HG03520 (cell line): ENCODE data around the gene NUP214.

ENCODE experiments used
- ATAC-seq: cut with Tn5 transposase; IDR thresholded peaks from one replicate; pipeline ENCODE4 v1.9.1; 2021; ENCODE audit warnings: mild to moderate bottlenecking, moderate library complexity; ENCODE audit not compliant: unreplicated experiment

The NUP214 gene

GRCh38 chr9:131274674-131275331, 149.4 kb downstream of the NUP214 start:
- ATAC-seq = no peak

GRCh38 chr9:131275332-131276093, 150.1 kb downstream of the NUP214 start:
- ATAC-seq = no peak

DNA sequence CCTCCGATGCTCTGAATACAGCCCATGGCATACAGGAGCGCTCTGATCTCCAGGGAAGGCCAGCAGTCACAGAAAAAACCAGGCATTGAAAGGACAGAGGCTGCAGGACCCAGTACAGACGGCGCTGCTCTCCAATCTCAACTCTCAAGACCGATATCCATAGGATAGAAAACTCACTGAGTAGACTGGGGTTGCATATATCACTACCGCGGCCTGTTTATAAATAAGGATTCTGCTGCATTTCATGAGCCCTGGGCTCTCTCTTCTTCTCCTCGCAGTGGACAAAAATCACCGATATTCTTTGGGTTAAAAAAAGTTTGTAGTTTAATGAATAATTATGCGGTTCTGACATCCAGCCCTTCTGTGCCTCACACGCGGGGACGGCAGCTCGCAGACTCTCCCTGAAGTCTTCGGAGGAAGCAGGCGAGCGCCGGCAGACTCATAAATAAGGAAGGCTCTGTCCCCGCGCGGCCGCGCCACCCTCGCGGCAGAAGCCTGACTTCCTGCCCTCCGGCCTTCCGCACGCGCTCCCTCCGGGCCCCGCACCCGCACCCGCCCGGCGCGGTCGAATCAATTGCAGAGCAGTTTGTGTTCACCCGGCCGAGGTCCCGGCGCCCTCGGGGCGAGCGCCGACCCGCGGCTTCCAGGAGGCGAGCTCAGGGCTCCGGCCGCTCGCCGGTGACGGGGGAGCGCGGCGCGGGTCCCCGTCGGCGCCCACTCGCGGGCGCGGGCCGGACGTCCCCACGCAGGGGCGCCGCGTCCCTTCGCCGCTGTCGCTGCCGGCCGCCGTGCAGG, 150.9 kb downstream of the NUP214 start, which contains the start of gene FAM78A:
Gene FAM78A, minus strand, starts transcription at position 417 of the 795 bp plus-strand sequence. Its CDS starts 331 bp downstream, at position 86.
- ATAC-seq = no peak

GRCh38 chr9:131276891-131277286, 151.5 kb downstream of the NUP214 start:
- no peak for ATAC-seq

DNA sequence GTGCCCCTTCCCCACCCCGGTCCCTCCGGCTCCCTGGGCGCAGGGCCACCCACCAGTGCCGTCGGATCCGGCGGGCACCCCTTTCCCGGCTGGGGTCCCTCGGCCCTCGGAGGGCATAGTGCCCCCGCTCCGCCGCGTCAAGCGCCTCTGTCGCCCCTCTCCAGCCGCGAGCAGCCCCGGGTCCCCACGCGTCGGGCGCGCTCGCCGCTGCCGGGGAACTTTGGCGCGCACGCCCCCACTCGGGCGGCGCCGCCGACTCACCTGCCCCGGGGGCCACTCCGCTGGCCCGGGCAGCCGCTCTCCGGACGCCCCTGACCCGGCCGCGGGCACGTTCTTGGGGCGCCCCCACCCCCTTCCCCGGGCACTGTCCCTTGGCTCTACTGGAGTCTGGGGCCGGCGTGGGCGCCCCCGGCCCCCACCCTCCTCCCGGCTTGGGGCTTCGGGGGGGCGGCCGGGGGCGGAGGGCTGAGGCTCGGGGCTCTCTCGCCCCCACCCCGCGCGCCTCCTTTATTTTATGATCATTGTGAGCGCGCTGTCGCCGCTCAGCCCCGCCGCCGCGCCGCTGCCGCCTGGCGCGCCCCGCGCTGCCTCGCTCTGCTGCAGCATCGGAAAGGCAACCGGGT, 152.0 kb downstream of the NUP214 start:
- no peak for ATAC-seq

- no peak for ATAC-seq
Observed at GRCh38 chr9:131277910-131278701, 152.7 kb downstream of the NUP214 start.

- no peak for ATAC-seq
Observed at GRCh38 chr9:131278702-131279111, 153.3 kb downstream of the NUP214 start.

DNA sequence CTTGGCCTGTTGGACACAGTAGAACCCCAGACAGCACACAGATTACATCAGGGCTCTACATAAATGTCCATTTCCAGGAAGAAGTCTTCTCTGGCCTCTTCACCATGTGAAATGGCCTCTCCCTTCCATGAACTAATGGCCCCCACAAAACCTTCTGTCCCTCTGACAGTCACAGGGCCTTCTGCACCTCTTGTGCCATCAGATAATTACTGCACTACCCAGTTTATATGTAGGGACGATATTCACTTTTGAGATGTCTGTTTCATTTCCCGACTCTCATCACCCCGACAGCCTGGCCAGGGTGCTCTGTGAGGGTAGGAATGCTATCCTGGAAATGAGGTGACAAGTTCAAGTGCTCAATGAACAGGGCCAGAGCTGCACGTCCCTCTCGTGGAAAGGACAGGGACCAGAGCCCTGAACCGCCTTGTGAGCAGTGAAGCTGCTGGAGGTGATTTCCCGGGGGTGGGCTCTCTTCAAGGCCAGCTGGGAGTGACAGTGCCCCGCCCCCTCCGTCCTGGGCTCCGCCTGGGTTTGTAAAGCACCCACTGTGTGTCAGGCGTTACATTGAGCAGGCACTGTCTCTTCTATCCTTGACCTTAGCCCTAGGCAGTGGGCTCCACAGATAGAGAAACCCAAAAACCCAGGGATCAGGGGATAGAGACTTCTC, 153.9 kb downstream of the NUP214 start:
- ATAC-seq = no peak

- no peak for ATAC-seq
Observed at GRCh38 chr9:131279863-131280570, 154.6 kb downstream of the NUP214 start.

- no peak for ATAC-seq
Observed at GRCh38 chr9:131280660-131281059, 155.3 kb downstream of the NUP214 start.

DNA sequence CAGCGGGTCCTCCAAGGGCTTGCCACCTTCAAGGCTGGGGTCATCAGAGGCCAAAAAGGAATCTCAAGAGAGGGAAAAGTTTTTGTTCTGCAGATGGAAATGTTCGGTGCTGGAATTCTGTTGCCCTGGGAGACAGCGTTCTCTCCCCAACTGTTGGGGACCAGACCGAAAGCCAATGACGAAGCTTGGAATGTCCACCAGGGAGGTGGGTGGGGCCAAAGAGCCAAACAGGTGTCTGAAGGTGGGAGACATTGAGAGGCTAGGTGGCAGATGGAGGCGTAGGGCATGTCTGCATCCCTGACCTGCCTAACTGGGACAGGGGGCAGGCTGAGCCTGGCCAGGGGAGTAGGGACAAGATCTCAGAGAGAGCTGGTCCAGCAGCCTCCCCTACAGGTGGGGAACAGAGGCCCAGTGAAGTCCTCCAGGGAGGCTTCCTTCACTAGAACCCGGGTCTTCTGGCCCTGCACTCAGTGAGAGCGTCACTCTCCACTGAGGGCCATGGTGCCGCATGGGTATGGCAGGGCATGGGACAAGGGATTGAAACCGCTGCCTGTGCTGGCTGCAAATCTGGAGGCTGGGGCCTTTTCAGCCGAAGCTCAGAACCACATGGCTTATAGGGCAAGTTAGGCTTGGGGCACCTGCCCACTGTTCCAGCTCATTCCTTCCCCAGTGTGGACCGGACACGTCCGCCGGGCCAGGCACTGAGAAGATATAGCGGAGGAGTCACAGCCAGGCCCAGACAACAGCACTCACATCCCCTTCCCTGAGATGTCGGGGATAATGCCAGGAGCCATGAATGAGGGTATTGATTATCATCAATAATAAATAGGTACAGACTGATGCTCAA, 156.0 kb downstream of the NUP214 start:
- ATAC-seq = no peak

DNA sequence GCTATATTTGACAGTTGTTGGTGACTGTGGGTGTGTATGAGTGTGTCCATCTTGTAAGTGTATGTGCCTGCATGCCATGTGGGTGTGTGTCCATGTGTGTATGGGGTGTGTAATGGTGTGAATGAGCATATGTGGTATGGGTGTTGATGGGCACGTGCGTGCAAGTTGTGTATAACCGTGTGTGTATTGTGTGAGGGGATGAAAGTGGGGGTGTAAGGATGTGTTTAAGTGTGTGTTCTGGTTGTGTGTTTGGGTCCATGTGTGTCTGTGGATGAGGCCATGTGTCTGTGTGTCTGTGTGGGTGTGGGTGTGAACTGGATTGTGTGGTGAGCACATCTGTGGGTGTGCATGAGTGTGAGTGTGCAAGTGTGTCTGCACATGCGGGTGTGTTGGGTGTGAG, 156.8 kb downstream of the NUP214 start:
- no peak for ATAC-seq

GRCh38 chr9:131282688-131283422, 157.5 kb downstream of the NUP214 start:
- ATAC-seq = no peak
